ENCODE data around the gene TMEM52.

DNA sequence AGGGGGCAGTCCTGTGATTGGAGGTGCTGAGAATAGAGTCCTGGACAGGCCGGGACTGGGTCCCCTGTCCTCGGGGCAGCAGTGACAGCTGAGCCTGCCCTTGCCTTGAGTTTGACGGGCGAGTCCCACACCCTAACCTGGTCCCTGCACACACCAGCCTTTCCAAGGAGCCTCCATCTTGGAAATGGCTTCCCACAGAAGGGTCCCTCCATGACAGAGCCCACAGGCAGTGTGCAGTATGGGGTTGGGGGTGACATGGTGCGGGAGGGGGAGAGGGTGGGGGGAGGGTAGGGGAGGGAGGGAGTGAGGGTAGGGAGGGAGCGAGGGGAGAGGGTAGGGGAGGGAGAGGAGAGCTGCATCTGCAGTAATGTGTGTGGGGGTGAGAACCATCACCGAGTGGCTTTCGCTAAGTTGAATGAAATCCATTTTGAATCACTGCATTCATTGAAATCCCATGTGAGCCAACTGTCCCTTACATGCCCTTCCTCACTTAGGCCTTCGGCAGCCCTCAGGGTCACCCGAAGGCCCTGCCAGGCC is 10.1 kb upstream of the TMEM52 start:
- TF ChIP-seq POLR2A (IDR thresholded peaks at IDR 0.05) (no peak), POLR2AphosphoS5 (IDR thresholded peaks at IDR 0.05) (no peak)
- TF ChIP-seq, protein P1, sequence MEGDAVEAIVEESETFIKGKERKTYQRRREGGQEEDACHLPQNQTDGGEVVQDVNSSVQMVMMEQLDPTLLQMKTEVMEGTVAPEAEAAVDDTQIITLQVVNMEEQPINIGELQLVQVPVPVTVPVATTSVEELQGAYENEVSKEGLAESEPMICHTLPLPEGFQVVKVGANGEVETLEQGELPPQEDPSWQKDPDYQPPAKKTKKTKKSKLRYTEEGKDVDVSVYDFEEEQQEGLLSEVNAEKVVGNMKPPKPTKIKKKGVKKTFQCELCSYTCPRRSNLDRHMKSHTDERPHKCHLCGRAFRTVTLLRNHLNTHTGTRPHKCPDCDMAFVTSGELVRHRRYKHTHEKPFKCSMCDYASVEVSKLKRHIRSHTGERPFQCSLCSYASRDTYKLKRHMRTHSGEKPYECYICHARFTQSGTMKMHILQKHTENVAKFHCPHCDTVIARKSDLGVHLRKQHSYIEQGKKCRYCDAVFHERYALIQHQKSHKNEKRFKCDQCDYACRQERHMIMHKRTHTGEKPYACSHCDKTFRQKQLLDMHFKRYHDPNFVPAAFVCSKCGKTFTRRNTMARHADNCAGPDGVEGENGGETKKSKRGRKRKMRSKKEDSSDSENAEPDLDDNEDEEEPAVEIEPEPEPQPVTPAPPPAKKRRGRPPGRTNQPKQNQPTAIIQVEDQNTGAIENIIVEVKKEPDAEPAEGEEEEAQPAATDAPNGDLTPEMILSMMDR (IDR thresholded peaks at IDR 0.05): no peak
